Measurements from ENCODE around the gene GNB1L.

DNA sequence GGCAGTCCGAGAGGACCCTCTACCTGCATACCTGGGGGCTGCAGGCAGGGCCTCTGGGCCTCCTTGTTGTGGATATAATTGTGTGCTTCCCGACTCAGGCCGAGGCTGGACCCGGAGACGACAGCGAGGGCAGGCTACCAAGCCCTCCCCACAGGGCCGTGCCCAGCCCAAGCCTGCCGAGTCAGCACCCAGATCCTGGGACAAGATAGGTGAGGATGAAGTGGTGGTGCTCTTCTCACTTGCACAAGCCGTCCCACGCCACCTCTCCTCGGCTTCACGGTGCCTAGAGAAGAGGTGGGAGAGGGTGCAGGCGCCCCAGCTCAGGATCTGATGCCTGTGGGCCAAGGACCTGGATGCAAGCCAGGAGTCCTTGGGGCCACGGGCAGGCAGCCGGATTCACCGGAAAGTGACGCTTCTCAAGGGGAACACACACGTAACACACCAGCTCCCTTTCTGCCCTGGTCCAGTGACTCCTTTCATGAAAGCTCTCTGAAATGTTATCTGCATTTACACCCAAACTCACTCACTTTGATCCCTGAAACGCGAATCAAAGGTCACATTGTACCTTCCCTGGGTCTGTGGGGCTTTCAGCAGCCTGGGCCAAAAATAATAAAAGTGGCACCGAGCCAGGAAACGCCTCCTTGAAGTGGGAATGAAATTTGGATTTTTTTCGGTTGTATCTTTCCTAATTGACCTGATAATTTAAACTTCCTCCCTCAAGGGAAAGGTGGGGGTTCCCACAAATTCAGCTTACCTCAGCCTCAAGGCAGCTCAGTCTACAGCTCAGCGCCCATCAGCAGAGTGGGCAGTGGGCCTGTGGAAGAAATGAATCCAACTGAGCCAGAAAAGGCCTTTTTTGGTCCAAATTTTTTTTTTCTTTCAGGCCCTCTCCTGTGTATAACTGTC is 1.1 kb upstream of the GNB1L start:
- TF ChIP-seq POLR2A (IDR thresholded peaks at IDR 0.05), result no peak
- TF ChIP-seq, protein P1, sequence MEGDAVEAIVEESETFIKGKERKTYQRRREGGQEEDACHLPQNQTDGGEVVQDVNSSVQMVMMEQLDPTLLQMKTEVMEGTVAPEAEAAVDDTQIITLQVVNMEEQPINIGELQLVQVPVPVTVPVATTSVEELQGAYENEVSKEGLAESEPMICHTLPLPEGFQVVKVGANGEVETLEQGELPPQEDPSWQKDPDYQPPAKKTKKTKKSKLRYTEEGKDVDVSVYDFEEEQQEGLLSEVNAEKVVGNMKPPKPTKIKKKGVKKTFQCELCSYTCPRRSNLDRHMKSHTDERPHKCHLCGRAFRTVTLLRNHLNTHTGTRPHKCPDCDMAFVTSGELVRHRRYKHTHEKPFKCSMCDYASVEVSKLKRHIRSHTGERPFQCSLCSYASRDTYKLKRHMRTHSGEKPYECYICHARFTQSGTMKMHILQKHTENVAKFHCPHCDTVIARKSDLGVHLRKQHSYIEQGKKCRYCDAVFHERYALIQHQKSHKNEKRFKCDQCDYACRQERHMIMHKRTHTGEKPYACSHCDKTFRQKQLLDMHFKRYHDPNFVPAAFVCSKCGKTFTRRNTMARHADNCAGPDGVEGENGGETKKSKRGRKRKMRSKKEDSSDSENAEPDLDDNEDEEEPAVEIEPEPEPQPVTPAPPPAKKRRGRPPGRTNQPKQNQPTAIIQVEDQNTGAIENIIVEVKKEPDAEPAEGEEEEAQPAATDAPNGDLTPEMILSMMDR (IDR thresholded peaks at IDR 0.05), result no peak
